ENCODE results near the gene AVL9.

DNA sequence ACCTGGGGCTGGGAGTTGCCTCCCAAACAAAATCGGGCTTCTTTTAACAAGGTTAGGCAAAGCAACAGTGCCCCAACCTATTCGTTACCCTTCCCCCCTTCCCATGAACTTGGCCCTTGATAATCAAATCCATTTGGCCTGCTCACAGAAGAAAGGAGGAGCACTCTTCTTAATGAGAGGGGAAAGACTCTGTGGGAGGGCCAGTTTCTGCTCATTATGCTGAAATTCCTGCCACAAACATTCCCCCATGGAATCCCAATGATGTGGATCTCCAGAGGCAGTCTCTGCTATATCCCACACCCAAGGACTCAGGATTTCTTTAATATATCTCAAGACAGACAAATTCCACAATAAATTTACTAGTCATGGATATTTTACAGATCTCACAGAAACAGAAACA is 48.1 kb upstream of the AVL9 start:
- TF ChIP-seq, protein P1, sequence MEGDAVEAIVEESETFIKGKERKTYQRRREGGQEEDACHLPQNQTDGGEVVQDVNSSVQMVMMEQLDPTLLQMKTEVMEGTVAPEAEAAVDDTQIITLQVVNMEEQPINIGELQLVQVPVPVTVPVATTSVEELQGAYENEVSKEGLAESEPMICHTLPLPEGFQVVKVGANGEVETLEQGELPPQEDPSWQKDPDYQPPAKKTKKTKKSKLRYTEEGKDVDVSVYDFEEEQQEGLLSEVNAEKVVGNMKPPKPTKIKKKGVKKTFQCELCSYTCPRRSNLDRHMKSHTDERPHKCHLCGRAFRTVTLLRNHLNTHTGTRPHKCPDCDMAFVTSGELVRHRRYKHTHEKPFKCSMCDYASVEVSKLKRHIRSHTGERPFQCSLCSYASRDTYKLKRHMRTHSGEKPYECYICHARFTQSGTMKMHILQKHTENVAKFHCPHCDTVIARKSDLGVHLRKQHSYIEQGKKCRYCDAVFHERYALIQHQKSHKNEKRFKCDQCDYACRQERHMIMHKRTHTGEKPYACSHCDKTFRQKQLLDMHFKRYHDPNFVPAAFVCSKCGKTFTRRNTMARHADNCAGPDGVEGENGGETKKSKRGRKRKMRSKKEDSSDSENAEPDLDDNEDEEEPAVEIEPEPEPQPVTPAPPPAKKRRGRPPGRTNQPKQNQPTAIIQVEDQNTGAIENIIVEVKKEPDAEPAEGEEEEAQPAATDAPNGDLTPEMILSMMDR (IDR thresholded peaks at IDR 0.05) = no peak
- TF ChIP-seq ZFX (IDR thresholded peaks at IDR 0.05; ENCODE audit: borderline replicate concordance) = no peak

All from 22Rv1 (cell line).